Endothelial cell of umbilical vein (primary cell): ENCODE results near the gene MLPH. TPM values are rescaled to one million over a fixed set of nuclear protein-coding genes. Genes with fewer than 3 reads are reported as not detected.

Source experiments
- BruUV-seq: library from RNA; stranded (reverse); fragments of 400-500 nt; replicated peaks from 2 replicates; lab custom pipeline; 2021; lab: Mats Ljungman, UMichigan
- CTCF ChIA-PET: fragments of 300-600, 350-600 bp; sonication (Branson Sonifier 250); formaldehyde crosslinking; loops from one replicate; lab custom pipeline; 2021; ENCODE audit warnings: antibody characterized with exemption, inconsistent platforms; lab: Charles Lee
- POLR2A ChIA-PET: fragments of 300-600, 350-600 bp; sonication (Branson Sonifier 250); formaldehyde crosslinking; loops from one replicate; lab custom pipeline; 2021; ENCODE audit warnings: antibody characterized with exemption, inconsistent platforms; lab: Charles Lee
- DNase-seq: peaks from one replicate; pipeline ENCODE4 v3.0.0-alpha.2; 2011; ENCODE audit warnings: low read depth, low spot score
- FAIRE-seq: peaks from 2 replicates; lab custom pipeline; 2011; peaks lifted over from hg19 to GRCh38; lab: Jason Lieb, UNC
- H2AFZ ChIP-seq: 2 replicates; pipeline ENCODE4 v1.6.0; 2012; ENCODE audit warnings: low read depth, low read length, control low read depth, inconsistent platforms
- H3K27ac ChIP-seq: 2 replicates; pipeline ENCODE4 v1.5.1; 2011; ENCODE audit warnings: low read depth, mild to moderate bottlenecking, control low read depth, low read length, moderate library complexity; ENCODE audit not compliant: insufficient read depth
- H3K27me3 ChIP-seq, 2 experiments: 2 replicates each; pipeline versions ENCODE4 v1.6.0 to v1.6.1; 2011; ENCODE audit warnings: low read length in 2 of 2, mixed read lengths in 1 of 2; ENCODE audit not compliant: control insufficient read depth in 2 of 2, insufficient read depth in 2 of 2
- H3K36me3 ChIP-seq, 2 experiments: 2 replicates in 1 of 2; 3 replicates in 1 of 2; pipeline ENCODE4 v1.5.1; 2011; ENCODE audit warnings: low read length in 2 of 2, mild to moderate bottlenecking in 1 of 2, moderate library complexity in 1 of 2; ENCODE audit not compliant: control insufficient read depth in 2 of 2, insufficient read depth in 2 of 2; ENCODE audit errors: extremely low read depth in 1 of 2
- H3K4me1 ChIP-seq: 3 replicates; pipeline ENCODE4 v1.5.1; 2011; ENCODE audit warnings: mild to moderate bottlenecking, low read length; ENCODE audit not compliant: control insufficient read depth, insufficient read depth; ENCODE audit errors: extremely low read depth
- H3K4me2 ChIP-seq: 2 replicates; pipeline ENCODE4 v1.6.1; 2011; ENCODE audit warnings: low read length, control low read depth, mixed read lengths; ENCODE audit not compliant: insufficient read depth
- H3K4me3 ChIP-seq, 3 experiments: fragments of 200-600 bp in 1 of 3; sonication (generic), shearing (Covaris generic) in 1 of 3; replicated peaks in 1 of 3; 2 replicates each; pipeline ENCODE4 v1.5.1; 2011 to 2016; ENCODE audit warnings: control low read depth in 3 of 3, low read length in 3 of 3, mild to moderate bottlenecking in 2 of 3, inconsistent platforms in 1 of 3, low read depth in 1 of 3, moderate library complexity in 1 of 3; ENCODE audit not compliant: insufficient read depth in 1 of 3
- H3K79me2 ChIP-seq: 2 replicates; pipeline ENCODE4 v1.6.0; 2012; ENCODE audit warnings: low read length, inconsistent platforms; ENCODE audit not compliant: control insufficient read depth, insufficient read depth
- H3K9ac ChIP-seq: replicated peaks from 2 replicates; pipeline ENCODE3; 2011; ENCODE audit warnings: low read length, control low read depth; ENCODE audit not compliant: insufficient read depth; ENCODE audit errors: extremely low read depth
- H3K9me1 ChIP-seq: replicated peaks from 3 replicates; pipeline ENCODE4 v1.6.0; 2011; ENCODE audit warnings: mild to moderate bottlenecking, low read length; ENCODE audit not compliant: control insufficient read depth, insufficient read depth; ENCODE audit errors: extremely low read depth
- H3K9me3 ChIP-seq: replicated peaks from 2 replicates; pipeline ENCODE4 v1.5.1; 2012; ENCODE audit warnings: low read length, inconsistent platforms; ENCODE audit not compliant: control insufficient read depth, insufficient read depth
- H4K20me1 ChIP-seq: replicated peaks from 2 replicates; pipeline ENCODE3; 2011; ENCODE audit warnings: mild to moderate bottlenecking, low read length; ENCODE audit not compliant: control insufficient read depth, insufficient read depth; ENCODE audit errors: extremely low read depth
- CTCF ChIP-seq, 2 donors: IDR thresholded peaks; 1 replicate in 1 of 2; 2 replicates in 1 of 2; pipeline ENCODE4 v1.5.1; 2011; ENCODE audit warnings: low read length in 2 of 2, mild to moderate bottlenecking in 2 of 2, moderate library complexity in 2 of 2, control low read depth in 1 of 2, inconsistent platforms in 1 of 2, low read depth in 1 of 2; ENCODE audit not compliant: insufficient read depth in 1 of 2; ENCODE audit errors: extremely low read depth in 1 of 2
- EZH2 ChIP-seq: IDR thresholded peaks from 2 replicates; pipeline ENCODE4 v1.6.1; 2012; ENCODE audit warnings: borderline replicate concordance, low read depth, mild to moderate bottlenecking, moderate library complexity, low read length, inconsistent platforms; ENCODE audit not compliant: severe bottlenecking
- FOS ChIP-seq: IDR thresholded peaks from 2 replicates; pipeline ENCODE4 v1.6.1; 2011; ENCODE audit warnings: mild to moderate bottlenecking, low read length, moderate library complexity, borderline replicate concordance; ENCODE audit not compliant: insufficient read depth
- GATA2 ChIP-seq: IDR thresholded peaks from 2 replicates; pipeline ENCODE4 v1.7.0; 2011; ENCODE audit warnings: low read depth, mild to moderate bottlenecking, moderate library complexity, mixed read lengths, low read length; ENCODE audit not compliant: insufficient read length, insufficient read depth
- JUN ChIP-seq: IDR thresholded peaks from 2 replicates; pipeline ENCODE4 v1.6.1; 2011; ENCODE audit warnings: borderline replicate concordance, low read depth; ENCODE audit not compliant: insufficient read length, insufficient read depth
- MAX ChIP-seq: IDR thresholded peaks from 2 replicates; pipeline ENCODE4 v1.6.1; 2011; ENCODE audit not compliant: insufficient read depth, insufficient read length
- MYC ChIP-seq: IDR thresholded peaks from one replicate; pipeline ENCODE4 v1.6.1; 2011; ENCODE audit warnings: mild to moderate bottlenecking, low read depth, low read length
- POLR2A ChIP-seq: IDR thresholded peaks from 2 replicates; pipeline ENCODE4 v1.6.1; 2012; ENCODE audit warnings: low read depth, mild to moderate bottlenecking, control low read depth, low read length
- POLR2AphosphoS5 ChIP-seq: IDR thresholded peaks from 2 replicates; pipeline ENCODE4 v1.6.1; 2012; ENCODE audit warnings: low read depth, mild to moderate bottlenecking, control low read depth, low read length, moderate library complexity; ENCODE audit not compliant: insufficient read depth
- dilution Hi-C: fragments of 300-500 bp; cut with MboI; formaldehyde crosslinking; loops from one replicate; pipeline ENCODE4 v1.15.0; 2019; ENCODE audit warnings: low sequenced_read_pairs; ENCODE audit not compliant: extremely low pct_ligation_motif_present
- intact Hi-C: fragments of 100-400 bp; cut with micrococcal nuclease; formaldehyde crosslinking; loops from one replicate; pipeline ENCODE4 v1.10.0; 2022
- polyA plus RNA-seq, 4 experiments: library from polyadenylated mRNA; depleted of rRNA in 3 of 4; stranded (reverse) in 3 of 4; unstranded in 1 of 4; fragments of >200 nt; gene quantifications; 2 replicates each; pipeline versions ENCODE4 v1.2.1 to v1.2.3, GENCODE V29; 2011 to 2012; ENCODE audit warnings: missing spikeins in 1 of 4
- total RNA-seq: library from RNA; stranded (reverse); gene quantifications from 2 replicates; pipeline ENCODE4 v1.2.3, GENCODE V29; 2021

Gene MLPH
- total and polyA plus RNA-seq, 2 donors (not counting 3 experiments of a cell fraction or from before 2014, with no cell fraction given), result not detected

- dilution Hi-C loops (no loop called here), intact Hi-C loops (no loop called here)
- CTCF ChIA-PET, result interaction anchor here (1.1 kb wide), 2 partner anchors 20 to 25 kb away, joined by 4 read pairs; no protein-coding TSS in a partner anchor
- POLR2A ChIA-PET, result no interaction called here
- no peak for FAIRE-seq
- no peaks in the 10 kb centered on the region for H3K9me1 ChIP-seq
- no peaks in the 10 kb centered on the region for H3K27me3 ChIP-seq
- no peaks in the 10 kb centered on the region for H4K20me1 ChIP-seq
- H3K4me2 ChIP-seq, result no peak overlapping the region
- H3K4me1 ChIP-seq, result peaks cover 9% of the 10 kb centered on the region
- no peaks in the 10 kb centered on the region for H3K36me3 ChIP-seq
- BruUV-seq, result no TSS peak
- H3K79me2 ChIP-seq, result no peaks in the 10 kb centered on the region
- H3K9me3 ChIP-seq, result no peaks in the 10 kb centered on the region
- no peak overlapping the region for H2AFZ ChIP-seq
- no peak for DNase-seq
- no peak overlapping the region for H3K27ac ChIP-seq
- no peak overlapping the region for H3K4me3 ChIP-seq
- no peak overlapping the region for H3K9ac ChIP-seq
- TF ChIP-seq POLR2AphosphoS5 (no peak), EZH2 (no peak), POLR2A (no peak), MYC (no peak), JUN (no peak), GATA2 (no peak), FOS (no peak), CTCF (IDR thresholded peaks at IDR 0.05; ENCODE audit: extremely low read depth in 1 of 2, insufficient read depth in 1 of 2, low read depth in 1 of 2, low read length in 2 of 2) (no peak), MAX (no peak)
Observed at GRCh38 chr2:237596520-237597195, 109.6 kb downstream of the MLPH start.
